ENCODE measurements around the gene PRKX. TPM values are rescaled to one million over a fixed set of nuclear protein-coding genes. Genes with fewer than 3 reads are reported as not detected.

The PRKX gene
- total RNA-seq, 2 experiments from 2014 or later: 35.0 to 36.3 TPM

- no peak overlapping the region for H3K4me3 Mint-ChIP-seq
- no peaks in the 10 kb centered on the region for H3K4me1 Mint-ChIP-seq
- DNase-seq (no peak), ATAC-seq (no peak)
- H3K9me3 Mint-ChIP-seq (ENCODE audit: low read depth): peaks cover 5% of the 10 kb centered on the region
- CTCF ChIA-PET: no interaction called here
- H3K27ac Mint-ChIP-seq: no peak overlapping the region
- peaks cover 11% of the 10 kb centered on the region for H3K36me3 Mint-ChIP-seq (ENCODE audit: low read depth)
- POLR2A ChIA-PET: no interaction called here
- intact Hi-C loops (cut with DNase I, micrococcal nuclease): no loop called here
- H3K27me3 Mint-ChIP-seq: no peaks in the 10 kb centered on the region
Observed at GRCh38 chrX:3598709-3599108, 114.7 kb downstream of the PRKX start.

GRCh38 chrX:3598046-3598605 is 115.3 kb downstream of the PRKX start:
- peaks cover 5% of the 10 kb centered on the region for H3K9me3 Mint-ChIP-seq (ENCODE audit: low read depth)
- H3K4me3 Mint-ChIP-seq: no peak overlapping the region
- H3K27ac Mint-ChIP-seq: no peak overlapping the region
- DNase-seq: no peak
- POLR2A ChIA-PET: no interaction called here
- H3K36me3 Mint-ChIP-seq (ENCODE audit: low read depth): peaks cover 9% of the 10 kb centered on the region
- no peak for ATAC-seq
- H3K4me1 Mint-ChIP-seq: no peaks in the 10 kb centered on the region
- intact Hi-C loops (cut with DNase I, micrococcal nuclease): no loop called here
- H3K27me3 Mint-ChIP-seq: no peaks in the 10 kb centered on the region
- CTCF ChIA-PET: no interaction called here

DNA sequence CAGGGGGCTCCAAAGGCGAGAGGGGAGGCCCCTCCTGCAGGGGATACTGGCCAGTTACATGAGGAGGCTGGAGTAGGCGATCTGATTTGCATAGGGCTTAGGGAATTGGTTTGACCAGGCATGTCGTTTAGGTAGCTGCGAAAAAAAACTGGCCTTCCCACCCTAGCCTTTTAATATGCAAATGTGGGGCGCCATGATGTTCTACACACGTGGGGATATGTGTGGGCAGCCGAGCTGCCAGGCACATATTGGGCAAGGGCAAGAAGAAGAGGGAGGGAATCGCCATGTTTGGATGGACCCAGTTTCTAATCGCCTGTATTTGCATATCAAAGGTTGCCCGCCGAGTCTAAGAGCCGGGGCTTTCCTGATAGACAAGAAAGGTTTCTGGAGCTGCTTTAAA is 121.3 kb downstream of the PRKX start:
- ChIA-PET CTCF (no interaction called here), POLR2A (no interaction called here)
- Mint-ChIP-seq H3K4me3 (no peak overlapping the region), H3K27ac (no peak overlapping the region), H3K27me3 (no peaks in the 10 kb centered on the region), H3K36me3 (ENCODE audit: low read depth) (peaks cover 5% of the 10 kb centered on the region), H3K4me1 (no peaks in the 10 kb centered on the region), H3K9me3 (ENCODE audit: low read depth) (no peaks in the 10 kb centered on the region)
- DNase-seq (no peak), ATAC-seq (no peak)
- intact Hi-C loops (cut with DNase I, micrococcal nuclease): no loop called here

DNA sequence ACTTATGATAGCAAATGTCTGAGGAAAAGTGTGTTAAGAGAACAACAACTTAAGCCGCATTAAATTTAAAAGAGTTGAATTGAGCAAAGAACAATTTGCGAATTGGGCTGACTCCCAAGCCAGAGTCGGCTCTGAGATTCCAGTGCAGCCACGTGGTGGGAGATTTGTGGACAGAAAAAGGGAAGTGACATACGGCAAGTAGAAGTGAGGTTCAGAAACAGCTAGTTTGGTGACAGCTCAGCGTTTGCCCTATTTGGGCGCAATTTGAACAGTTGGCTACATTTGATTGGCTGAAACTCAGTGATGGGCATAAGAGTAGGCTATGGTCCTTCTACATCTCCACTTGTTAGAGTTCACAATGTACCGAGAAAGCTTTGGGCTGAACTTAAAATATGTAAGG is 124.0 kb downstream of the PRKX start:
- Mint-ChIP-seq H3K4me3 (no peak overlapping the region), H3K27me3 (no peaks in the 10 kb centered on the region), H3K4me1 (peaks cover 5% of the 10 kb centered on the region), H3K27ac (no peak overlapping the region), H3K36me3 (ENCODE audit: low read depth) (no peaks in the 10 kb centered on the region), H3K9me3 (ENCODE audit: low read depth) (no peaks in the 10 kb centered on the region)
- ChIA-PET CTCF (no interaction called here), POLR2A (no interaction called here)
- ATAC-seq: no peak
- no peak for DNase-seq
- intact Hi-C loops (cut with DNase I, micrococcal nuclease): no loop called here

DNA sequence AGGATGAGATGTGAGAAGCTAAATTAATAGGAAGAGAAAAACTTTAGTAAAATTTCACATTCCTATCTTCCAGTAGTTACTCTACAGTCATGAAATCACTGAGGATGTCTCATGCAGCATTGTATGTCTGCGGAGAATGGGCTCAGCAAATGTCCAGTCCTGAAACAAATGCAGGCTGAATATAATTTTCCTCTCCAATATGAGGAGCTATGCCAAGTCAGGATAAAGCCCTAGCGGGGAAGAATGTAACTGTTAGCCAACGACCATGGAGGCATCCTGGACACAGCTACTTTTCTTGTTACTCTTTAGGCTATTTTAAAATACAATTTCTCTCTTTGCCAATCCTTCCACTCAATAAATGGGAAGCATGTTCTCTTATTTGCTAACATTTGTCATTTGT is 127.7 kb downstream of the PRKX start:
- Mint-ChIP-seq H3K36me3 (ENCODE audit: low read depth) (no peaks in the 10 kb centered on the region), H3K4me3 (no peak overlapping the region), H3K4me1 (peaks cover 13% of the 10 kb centered on the region), H3K27ac (no peak overlapping the region), H3K27me3 (no peaks in the 10 kb centered on the region), H3K9me3 (ENCODE audit: low read depth) (no peaks in the 10 kb centered on the region)
- DNase-seq (no peak), ATAC-seq (no peak)
- intact Hi-C loops (cut with DNase I, micrococcal nuclease): no loop called here
- ChIA-PET POLR2A (no interaction called here), CTCF (no interaction called here)

- H3K27me3 Mint-ChIP-seq: no peaks in the 10 kb centered on the region
- H3K9me3 Mint-ChIP-seq (ENCODE audit: low read depth): no peaks in the 10 kb centered on the region
- POLR2A ChIA-PET: no interaction called here
- H3K4me3 Mint-ChIP-seq: no peak overlapping the region
- ATAC-seq: no peak
- peaks cover 13% of the 10 kb centered on the region for H3K4me1 Mint-ChIP-seq
- intact Hi-C loops (cut with DNase I, micrococcal nuclease): no loop called here
- CTCF ChIA-PET: no interaction called here
- no peak overlapping the region for H3K27ac Mint-ChIP-seq
- H3K36me3 Mint-ChIP-seq (ENCODE audit: low read depth): no peaks in the 10 kb centered on the region
- no peak for DNase-seq
Observed at GRCh38 chrX:3584415-3584996, 128.9 kb downstream of the PRKX start.

GRCh38 chrX:3582451-3582850 is 131.0 kb downstream of the PRKX start:
- DNase-seq (no peak), ATAC-seq (no peak)
- POLR2A ChIA-PET: no interaction called here
- no peaks in the 10 kb centered on the region for H3K9me3 Mint-ChIP-seq (ENCODE audit: low read depth)
- CTCF ChIA-PET: no interaction called here
- no peak overlapping the region for H3K27ac Mint-ChIP-seq
- intact Hi-C loops (cut with DNase I, micrococcal nuclease): no loop called here
- H3K27me3 Mint-ChIP-seq: no peaks in the 10 kb centered on the region
- H3K4me3 Mint-ChIP-seq: no peak overlapping the region
- H3K4me1 Mint-ChIP-seq: peaks cover 13% of the 10 kb centered on the region
- H3K36me3 Mint-ChIP-seq (ENCODE audit: low read depth): no peaks in the 10 kb centered on the region

DNA sequence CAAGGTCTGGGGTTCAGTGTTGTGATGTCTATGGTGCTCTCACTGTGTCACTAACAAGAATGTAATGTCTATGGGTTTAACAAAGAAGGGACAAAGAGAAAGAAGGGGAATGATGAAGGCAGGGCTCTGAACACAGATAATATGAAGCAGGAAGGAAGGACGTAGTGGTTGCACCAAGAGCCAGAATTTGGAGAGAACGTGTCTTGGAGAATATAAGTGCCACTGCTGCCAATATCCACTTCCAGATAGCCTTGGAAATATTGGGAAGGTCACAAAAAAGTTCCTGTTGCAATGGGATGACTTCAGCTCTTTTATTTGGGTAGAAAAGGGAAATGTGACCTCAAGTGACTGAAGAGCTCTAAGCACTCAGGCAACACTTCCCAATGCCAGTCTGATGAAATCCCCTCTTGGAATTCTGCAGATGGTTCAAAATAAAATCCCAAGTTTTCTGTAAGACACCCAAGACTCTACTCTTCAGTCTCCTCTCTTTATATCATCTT is 131.8 kb downstream of the PRKX start:
- peaks cover 13% of the 10 kb centered on the region for H3K4me1 Mint-ChIP-seq
- H3K36me3 Mint-ChIP-seq (ENCODE audit: low read depth): no peaks in the 10 kb centered on the region
- DNase-seq (no peak), ATAC-seq (no peak)
- H3K27me3 Mint-ChIP-seq: no peaks in the 10 kb centered on the region
- ChIA-PET POLR2A (no interaction called here), CTCF (no interaction called here)
- no peak overlapping the region for H3K27ac Mint-ChIP-seq
- H3K9me3 Mint-ChIP-seq (ENCODE audit: low read depth): no peaks in the 10 kb centered on the region
- intact Hi-C loops (cut with DNase I, micrococcal nuclease): no loop called here
- H3K4me3 Mint-ChIP-seq: no peak overlapping the region

- H3K36me3 Mint-ChIP-seq (ENCODE audit: low read depth): no peaks in the 10 kb centered on the region
- no peaks in the 10 kb centered on the region for H3K4me1 Mint-ChIP-seq
- CTCF ChIA-PET: no interaction called here
- no peaks in the 10 kb centered on the region for H3K9me3 Mint-ChIP-seq (ENCODE audit: low read depth)
- no peak overlapping the region for H3K27ac Mint-ChIP-seq
- intact Hi-C loops (cut with DNase I, micrococcal nuclease): no loop called here
- no peak for ATAC-seq
- DNase-seq: no peak
- H3K27me3 Mint-ChIP-seq: no peaks in the 10 kb centered on the region
- POLR2A ChIA-PET: no interaction called here
- no peak overlapping the region for H3K4me3 Mint-ChIP-seq
Observed at GRCh38 chrX:3577551-3577950, 135.9 kb downstream of the PRKX start.

DNA sequence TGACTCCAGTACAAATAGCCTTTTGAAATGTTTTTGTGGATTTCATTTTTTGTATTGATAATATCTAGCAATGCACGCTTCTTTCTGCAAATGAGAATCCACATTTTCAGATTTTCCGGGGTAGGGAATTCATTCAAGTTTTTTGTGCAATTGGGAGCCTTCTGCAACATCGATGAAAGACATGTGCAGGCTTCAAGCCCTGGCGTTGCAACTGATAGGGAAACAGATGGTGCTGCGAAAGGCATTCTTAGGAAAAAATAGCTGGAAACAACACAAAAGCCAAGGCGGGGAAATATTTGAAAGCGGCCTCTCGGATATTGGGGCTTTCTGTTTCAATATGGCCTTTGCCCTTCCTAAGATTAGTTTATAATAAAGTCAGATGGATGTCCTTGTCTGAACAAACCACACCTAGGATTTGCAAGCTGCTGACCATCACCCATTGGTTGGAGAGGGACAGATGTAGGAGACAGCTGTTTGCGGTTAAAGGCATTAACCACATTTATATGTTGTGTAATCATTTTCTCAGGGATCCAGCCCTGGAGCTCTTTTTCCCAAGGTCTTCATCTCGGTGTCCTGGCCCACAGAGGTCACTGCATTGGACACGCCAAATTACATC is 136.5 kb downstream of the PRKX start:
- ChIA-PET CTCF (no interaction called here), POLR2A (no interaction called here)
- no peak for ATAC-seq
- H3K36me3 Mint-ChIP-seq (ENCODE audit: low read depth): no peaks in the 10 kb centered on the region
- no peaks in the 10 kb centered on the region for H3K27me3 Mint-ChIP-seq
- no peak for DNase-seq
- no peak overlapping the region for H3K27ac Mint-ChIP-seq
- no peak overlapping the region for H3K4me3 Mint-ChIP-seq
- intact Hi-C loops (cut with DNase I, micrococcal nuclease): no loop called here
- H3K4me1 Mint-ChIP-seq: no peaks in the 10 kb centered on the region
- no peaks in the 10 kb centered on the region for H3K9me3 Mint-ChIP-seq (ENCODE audit: low read depth)

- ChIA-PET CTCF (no interaction called here), POLR2A (no interaction called here)
- DNase-seq: no peak
- no peaks in the 10 kb centered on the region for H3K4me1 Mint-ChIP-seq
- no peak overlapping the region for H3K27ac Mint-ChIP-seq
- no peaks in the 10 kb centered on the region for H3K36me3 Mint-ChIP-seq (ENCODE audit: low read depth)
- peaks cover 3% of the 10 kb centered on the region for H3K27me3 Mint-ChIP-seq
- peaks cover 3% of the 10 kb centered on the region for H3K9me3 Mint-ChIP-seq (ENCODE audit: low read depth)
- intact Hi-C loops (cut with DNase I, micrococcal nuclease): no loop called here
- no peak overlapping the region for H3K4me3 Mint-ChIP-seq
- ATAC-seq: no peak
Observed at GRCh38 chrX:3567686-3568085, 145.8 kb downstream of the PRKX start.

DNA sequence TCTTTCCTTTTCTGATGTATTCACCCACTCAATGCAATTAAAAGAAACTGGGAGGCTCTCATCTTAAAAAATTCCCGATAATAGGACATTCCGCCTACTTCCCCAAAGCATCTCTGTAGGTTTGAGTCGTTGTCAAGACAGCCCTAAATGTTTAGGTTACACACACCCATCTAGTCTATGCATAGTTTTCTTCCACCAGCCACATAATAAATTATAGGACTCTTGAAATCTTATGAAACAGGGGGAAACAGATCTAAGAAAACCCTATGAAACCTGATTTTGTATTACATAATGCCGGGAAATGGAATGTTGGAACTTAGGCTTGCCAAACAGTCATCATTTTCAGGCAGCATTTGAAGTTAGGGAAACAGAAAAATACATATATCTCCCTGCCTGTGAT is 150.0 kb downstream of the PRKX start:
- H3K9me3 Mint-ChIP-seq (ENCODE audit: low read depth): peaks cover 3% of the 10 kb centered on the region
- ATAC-seq: no peak
- POLR2A ChIA-PET: no interaction called here
- no peak overlapping the region for H3K27ac Mint-ChIP-seq
- H3K4me3 Mint-ChIP-seq: no peak overlapping the region
- intact Hi-C loops (cut with DNase I, micrococcal nuclease): no loop called here
- no peaks in the 10 kb centered on the region for H3K36me3 Mint-ChIP-seq (ENCODE audit: low read depth)
- CTCF ChIA-PET: no interaction called here
- H3K27me3 Mint-ChIP-seq: peaks cover 3% of the 10 kb centered on the region
- no peaks in the 10 kb centered on the region for H3K4me1 Mint-ChIP-seq
- no peak for DNase-seq

Data from activated CD4-positive, alpha-beta T cell treated with anti-CD3 and anti-CD28 coated beads for 36 hours (primary cell).